Measurements from ENCODE around the gene NACC1. TPM values are rescaled to one million over a fixed set of nuclear protein-coding genes. Genes with fewer than 3 reads are reported as not detected.

Gene NACC1
- total and polyA plus RNA-seq, 2 of the 8 experiments (the other 6 are each of a cell fraction or from before 2014, with no cell fraction given): 234 to 301 TPM

DNA sequence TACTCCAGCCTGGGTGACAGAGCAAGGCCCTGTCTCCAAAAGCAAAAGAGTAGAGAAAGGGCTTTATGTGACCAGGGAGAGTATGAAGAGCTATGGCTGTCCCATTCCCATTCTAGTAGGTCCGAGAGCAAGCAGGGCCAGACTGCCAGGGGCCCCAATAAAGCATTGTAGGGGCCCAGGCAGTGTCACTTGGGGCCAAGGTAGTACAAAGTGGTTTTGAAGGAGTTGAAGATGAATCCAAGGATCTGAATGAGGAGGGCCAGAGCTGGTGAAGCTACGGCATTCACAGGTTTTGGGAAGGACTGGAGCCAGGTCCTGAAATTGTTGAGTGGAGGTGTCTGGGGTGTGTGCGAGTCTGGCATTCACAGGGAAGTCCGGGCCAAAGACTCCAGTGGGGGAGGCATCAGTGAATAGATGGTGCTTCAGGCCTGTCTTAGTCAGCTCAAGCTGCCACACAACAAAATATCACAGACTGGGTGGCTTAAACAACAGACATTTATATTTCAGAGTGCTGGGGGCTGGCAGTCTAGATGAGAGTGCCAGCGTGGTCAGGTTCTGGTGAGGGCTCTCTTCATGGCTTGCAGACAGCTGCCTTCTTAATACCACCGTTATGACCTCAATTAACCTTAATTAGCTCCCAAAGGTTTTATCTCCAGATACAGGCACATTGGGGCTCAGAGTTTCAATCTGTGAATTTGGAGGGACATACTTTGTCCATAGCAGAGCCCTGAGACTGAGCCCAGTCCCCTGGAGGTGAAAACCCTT lies 9.9 kb downstream of the NACC1 start:
- H4K20me1 ChIP-seq (replicated peaks in 1 of 2; ENCODE audit: control insufficient read depth in 1 of 2, insufficient read depth in 2 of 2, low read length in 2 of 2): peaks cover 42 to 56% of the 10 kb centered on the region in 2 experiments
- H4K8ac ChIP-seq (ENCODE audit: extremely low read depth, insufficient read depth, low read length): no peak overlapping the region
- no peak overlapping the region for H3K9ac ChIP-seq (replicated peaks in 1 of 4; ENCODE audit: extremely low read depth in 1 of 4, low read depth in 3 of 4, low read length in 3 of 4)
- no peak overlapping the region for H2BK20ac ChIP-seq (ENCODE audit: low read length)
- H2BK5ac ChIP-seq (ENCODE audit: low read depth, low read length): no peak overlapping the region
- WGBS, 2 experiments (ENCODE audit: extremely low coverage in 1 of 2, insufficient coverage in 1 of 2, insufficient read length in 1 of 2, insufficient replicate concordance in 2 of 2, low coverage in 1 of 2, low lambda C conversion rate in 2 of 2, missing lambda C conversion rate in 1 of 2): 96% methylated on average over 6 of the region's 6 CpGs; no CpG with 5 or more reads in 1 of the 2 experiments
- no peaks in the 10 kb centered on the region for H3K23me2 ChIP-seq (ENCODE audit: low read depth, low read length)
- no peak overlapping the region for H3K23ac ChIP-seq (ENCODE audit: insufficient read length)
- peaks cover 0 to 3% (median 0%) of the 10 kb centered on the region in 4 experiments; a peak in 1 of 7 replicates for H3K4me1 ChIP-seq (replicated peaks in 1 of 4; ENCODE audit: control insufficient read depth in 3 of 4, insufficient read depth in 4 of 4, low read length in 3 of 4)
- peaks cover 0 to 5% (median 3%) of the 10 kb centered on the region in 4 experiments; a peak in 3 of 8 replicates for H3K36me3 ChIP-seq (ENCODE audit: control insufficient read depth in 2 of 4, insufficient read depth in 4 of 4, low read length in 3 of 4)
- H2AFZ ChIP-seq (ENCODE audit: low read length): no peak overlapping the region
- no peak overlapping the region for H4K91ac ChIP-seq (replicated peaks; ENCODE audit: insufficient read length, low read length)
- H2BK15ac ChIP-seq (ENCODE audit: low read length): no peak overlapping the region
- no peak for DNase-seq (ENCODE audit: low read depth in 1 of 2, low spot score in 2 of 2)
- H3K79me1 ChIP-seq (ENCODE audit: low read depth, low read length): peaks cover 40% of the 10 kb centered on the region
- ChIA-PET CTCF (ENCODE audit: partially characterized antibody) (interaction anchor here (0.6 to 1.6 kb wide), 8 partner anchors 9 to 585 kb away, joined by 3 to 5 read pairs (median 4); no protein-coding TSS in a partner anchor), POLR2A (ENCODE audit: partially characterized antibody) (interaction anchor here (0.6 to 14.8 kb wide), 12 partner anchors 8 to 97 kb away, joined by 3 to 228 read pairs (median 4); partner anchors contain the start of genes IER2, NACC1, STX10 and TRMT1)
- H2BK12ac ChIP-seq (ENCODE audit: low read depth, low read length): no peak overlapping the region
- H3K4me2 ChIP-seq (ENCODE audit: insufficient read depth in 1 of 2, low read depth in 2 of 2, low read length in 2 of 2): no peak overlapping the region
- no peak overlapping the region for H3K14ac ChIP-seq (ENCODE audit: insufficient read length)
- H3K18ac ChIP-seq (ENCODE audit: extremely low read depth, low read length): no peak overlapping the region
- no peak overlapping the region for H4K5ac ChIP-seq (ENCODE audit: insufficient read length, low read depth, low read length)
- no peak overlapping the region for H3K27ac ChIP-seq (ENCODE audit: low read depth, low read length)
- H3K56ac ChIP-seq (replicated peaks; ENCODE audit: insufficient read length, low read depth, low read length): no peak overlapping the region
- no peak overlapping the region for H3K4ac ChIP-seq (replicated peaks; ENCODE audit: insufficient read length, low read depth, low read length)
- H3K9me3 ChIP-seq (ENCODE audit: insufficient read depth in 2 of 2, low read depth in 1 of 2, low read length in 1 of 2): no peaks in the 10 kb centered on the region
- no peak overlapping the region for H3K4me3 ChIP-seq (ENCODE audit: extremely low read depth in 1 of 4, insufficient read depth in 2 of 4, low read depth in 3 of 4, low read length in 4 of 4)
- H3K79me2 ChIP-seq (ENCODE audit: control insufficient read depth in 1 of 2, insufficient read depth in 2 of 2, low read length in 2 of 2): peaks cover 33 to 96% of the 10 kb centered on the region in 2 experiments
- H2AK5ac ChIP-seq (ENCODE audit: low read depth, low read length): no peak overlapping the region
- no peaks in the 10 kb centered on the region for H3K27me3 ChIP-seq (replicated peaks in 1 of 4; ENCODE audit: control insufficient read depth in 3 of 4, extremely low read depth in 1 of 4, insufficient read depth in 3 of 4, low read length in 3 of 4)
- FAIRE-seq: no peak
- H2BK120ac ChIP-seq (replicated peaks; ENCODE audit: low read depth, low read length): no peak overlapping the region
- TF ChIP-seq GABPA (IDR thresholded peaks at IDR 0.05; ENCODE audit: borderline replicate concordance, insufficient read depth, low read length): no peak
- TF ChIP-seq JUN (IDR thresholded peaks at IDR 0.05; ENCODE audit: low read depth, low read length): no peak
- no peak for TF ChIP-seq SP2 (IDR thresholded peaks at IDR 0.05; ENCODE audit: low read length)
- TF ChIP-seq SUZ12 (IDR thresholded peaks at IDR 0.05; ENCODE audit: low read length): no peak
- no peak for TF ChIP-seq SP1 (IDR thresholded peaks at IDR 0.05; ENCODE audit: low read depth, low read length)
- TF ChIP-seq CBX8 (IDR thresholded peaks at IDR 0.05; ENCODE audit: borderline replicate concordance, low read depth, low read length): no peak

Data from H1 (cell line).